ENCODE measurements around the gene VGF. TPM values are rescaled to one million over a fixed set of nuclear protein-coding genes. Genes with fewer than 3 reads are reported as not detected.

VGF gene
- total RNA-seq, 1 donor from 2014 or later, result 0.11 TPM

GRCh38 chr7:101169110-101169837 is 3.9 kb upstream of the VGF start:
- Mint-ChIP-seq H3K27ac (no peak overlapping the region), H3K4me3 (no peak overlapping the region), H3K36me3 (ENCODE audit: low read depth) (peaks cover 1% of the 10 kb centered on the region), H3K4me1 (peaks cover 71% of the 10 kb centered on the region), H3K27me3 (peaks cover 66% of the 10 kb centered on the region), H3K9me3 (no peaks in the 10 kb centered on the region)
- TF ChIP-seq CTCF (IDR thresholded peaks at IDR 0.05), result no peak
- ChIA-PET POLR2A (no interaction called here), CTCF (interaction anchor here (2.8 kb wide), 1 partner anchor 23 kb away, joined by 11 read pairs; no protein-coding TSS in a partner anchor)
- ATAC-seq (ENCODE audit: low read depth), result no peak
- DNase-seq, result no peak
- intact Hi-C loops (cut with micrococcal nuclease), result loop anchor here (1.0 kb wide), 1 partner anchor 25 kb away; no protein-coding TSS in a partner anchor

- peaks cover 66% of the 10 kb centered on the region for H3K4me1 Mint-ChIP-seq
- CTCF ChIA-PET, result interaction anchor here (0.9 kb wide), 1 partner anchor 24 kb away, joined by 3 read pairs; no protein-coding TSS in a partner anchor
- H3K27ac Mint-ChIP-seq, result no peak overlapping the region
- no peak for TF ChIP-seq CTCF (IDR thresholded peaks at IDR 0.05)
- ATAC-seq (ENCODE audit: low read depth) (no peak), DNase-seq (no peak)
- peaks cover 61% of the 10 kb centered on the region for H3K27me3 Mint-ChIP-seq
- no peak overlapping the region for H3K4me3 Mint-ChIP-seq
- POLR2A ChIA-PET, result interaction anchor here (0.5 kb wide), 1 partner anchor 84 kb away, joined by 4 read pairs; no protein-coding TSS in a partner anchor
- H3K9me3 Mint-ChIP-seq, result no peaks in the 10 kb centered on the region
- peaks cover 1% of the 10 kb centered on the region for H3K36me3 Mint-ChIP-seq (ENCODE audit: low read depth)
- intact Hi-C loops (cut with micrococcal nuclease), result loop anchor here (1.0 kb wide), 1 partner anchor 24 kb away; no protein-coding TSS in a partner anchor
Observed at GRCh38 chr7:101168412-101169049, 3.2 kb upstream of the VGF start.

- DNase-seq (no peak), ATAC-seq (ENCODE audit: low read depth) (no peak)
- CTCF ChIA-PET, result interaction anchor here (0.9 to 1.1 kb wide), 2 partner anchors 23 to 24 kb away, joined by 3 read pairs; no protein-coding TSS in a partner anchor
- Mint-ChIP-seq H3K27ac (no peak overlapping the region), H3K36me3 (ENCODE audit: low read depth) (peaks cover 1% of the 10 kb centered on the region), H3K4me1 (peaks cover 62% of the 10 kb centered on the region), H3K27me3 (peaks cover 60% of the 10 kb centered on the region), H3K9me3 (no peaks in the 10 kb centered on the region), H3K4me3 (no peak overlapping the region)
- intact Hi-C loops (cut with micrococcal nuclease), result no loop called here
- no peak for TF ChIP-seq CTCF (IDR thresholded peaks at IDR 0.05)
- POLR2A ChIA-PET, result interaction anchor here (0.5 kb wide), 1 partner anchor 83 kb away, joined by 4 read pairs; no protein-coding TSS in a partner anchor
Observed at GRCh38 chr7:101167645-101168411, 2.5 kb upstream of the VGF start.

- CTCF ChIA-PET, result interaction anchor here (1.1 kb wide), 1 partner anchor 23 kb away, joined by 3 read pairs; no protein-coding TSS in a partner anchor
- Mint-ChIP-seq H3K27me3 (peaks cover 58% of the 10 kb centered on the region), H3K4me1 (peaks cover 63% of the 10 kb centered on the region), H3K9me3 (no peaks in the 10 kb centered on the region), H3K4me3 (no peak overlapping the region), H3K36me3 (ENCODE audit: low read depth) (peaks cover 1% of the 10 kb centered on the region), H3K27ac (no peak overlapping the region)
- intact Hi-C loops (cut with micrococcal nuclease), result no loop called here
- no peak for TF ChIP-seq CTCF (IDR thresholded peaks at IDR 0.05)
- ATAC-seq (ENCODE audit: low read depth), result no peak
- POLR2A ChIA-PET, result interaction anchor here (0.7 kb wide), 1 partner anchor 76 kb away, joined by 3 read pairs; no protein-coding TSS in a partner anchor
- no peak for DNase-seq
Observed at GRCh38 chr7:101166909-101167644, 1.7 kb upstream of the VGF start.
